HepG2 (cell line): ENCODE measurements around the gene SLC23A2. TPM values are rescaled to one million over a fixed set of nuclear protein-coding genes. Genes with fewer than 3 reads are reported as not detected.

Experiments
- ATAC-seq: fragments of 200-7000 bp; cut with Tn5 transposase; 3 replicates; pipeline ENCODE4 v1.9.1; 2020; ENCODE audit warnings: mild to moderate bottlenecking, moderate library complexity
- BruUV-seq: library from RNA; stranded (reverse); fragments of 400-500 nt; replicated peaks from 2 replicates; lab custom pipeline; 2021; lab: Mats Ljungman, UMichigan
- CTCF ChIA-PET: fragments of 300-600 bp; formaldehyde crosslinking; extraction: SDS; loops from one replicate; lab custom pipeline; 2021; ENCODE audit warnings: low total read pairs, inconsistent platforms, low intra/inter-chr PET ratio; lab: Yijun Ruan, JAX
- POLR2A ChIA-PET: fragments of 350-600 bp; sonication (Branson Sonifier 250); formaldehyde crosslinking; loops from one replicate; lab custom pipeline; 2020; ENCODE audit warnings: antibody characterized with exemption, inconsistent platforms; lab: Yijun Ruan, JAX
- DNase-seq: peaks from one replicate; pipeline ENCODE4 v3.0.0-alpha.2; 2015; ENCODE audit warnings: low spot score
- FAIRE-seq: peaks from 3 replicates; lab custom pipeline; 2011; peaks lifted over from hg19 to GRCh38; lab: Jason Lieb, UNC
- H2AFZ ChIP-seq: one replicate; pipeline ENCODE4 v1.6.1; 2011; ENCODE audit warnings: low read length, inconsistent platforms
- H3K27ac ChIP-seq: fragments of 300-600 bp; 3 replicates; pipeline ENCODE4 v1.8.0; 2011; ENCODE audit warnings: mixed run types, mild to moderate bottlenecking, mixed read lengths, low read length, inconsistent platforms; ENCODE audit not compliant: insufficient read depth; ENCODE audit errors: extremely low read length
- H3K27me3 ChIP-seq, 2 experiments: fragments of 200-600 bp in 1 of 2; 2 replicates in 1 of 2; 3 replicates in 1 of 2; pipeline versions ENCODE4 v1.6.0 to v1.8.0; 2011; ENCODE audit warnings: low read length in 2 of 2, mild to moderate bottlenecking in 2 of 2, moderate library complexity in 2 of 2, inconsistent platforms in 1 of 2; ENCODE audit not compliant: insufficient read depth in 2 of 2, control insufficient read depth in 1 of 2
- H3K36me3 ChIP-seq, 2 experiments: fragments of 200-600 bp in 1 of 2; replicated peaks in 1 of 2; 2 replicates in 1 of 2; 3 replicates in 1 of 2; pipeline versions ENCODE4 v1.5.1 to v1.8.0; 2011; ENCODE audit warnings: low read length in 2 of 2, inconsistent platforms in 1 of 2; ENCODE audit not compliant: insufficient read depth in 2 of 2, control insufficient read depth in 1 of 2
- H3K4me1 ChIP-seq: 2 replicates; pipeline ENCODE4 v1.5.1; 2012; ENCODE audit warnings: low read length, inconsistent platforms; ENCODE audit not compliant: insufficient read depth
- H3K4me2 ChIP-seq: 2 replicates; pipeline ENCODE4 v1.6.0; 2011; ENCODE audit warnings: low read depth, low read length, inconsistent platforms
- H3K4me3 ChIP-seq, 3 experiments: fragments of 200-600 bp in 1 of 3; sonication (generic), shearing (Covaris generic) in 1 of 3; replicated peaks in 1 of 3; 2 replicates each; pipeline ENCODE4 v1.5.1; 2011 to 2016; ENCODE audit warnings: low read length in 3 of 3, inconsistent platforms in 2 of 3, low read depth in 2 of 3, mild to moderate bottlenecking in 2 of 3, control low read depth in 1 of 3, mixed read lengths in 1 of 3; ENCODE audit not compliant: insufficient read depth in 1 of 3
- H3K79me2 ChIP-seq: one replicate; pipeline ENCODE4 v1.6.1; 2011; ENCODE audit warnings: low read length, inconsistent platforms; ENCODE audit not compliant: insufficient read depth
- H3K9ac ChIP-seq: 2 replicates; pipeline ENCODE4 v1.6.0; 2011; ENCODE audit warnings: mild to moderate bottlenecking, low read depth, low read length, inconsistent platforms; ENCODE audit not compliant: insufficient read depth
- H3K9me3 ChIP-seq: 2 replicates; pipeline ENCODE4 v1.5.1; 2012; ENCODE audit warnings: mild to moderate bottlenecking, low read length
- H4K20me1 ChIP-seq: 2 replicates; pipeline ENCODE4 v1.6.0; 2011; ENCODE audit warnings: inconsistent platforms, mild to moderate bottlenecking, low read length, moderate library complexity; ENCODE audit not compliant: insufficient read depth
- CHD2 ChIP-seq: IDR thresholded peaks from 2 replicates; pipeline ENCODE4 v1.6.1; 2011; ENCODE audit warnings: low read depth, low read length, improper control_type of control experiment
- TBX2 ChIP-seq: sonication (generic); formaldehyde crosslinking; IDR thresholded peaks from 2 replicates; pipeline ENCODE4 v1.5.0; 2020; ENCODE audit warnings: missing genetic modification reagents, mild to moderate bottlenecking, borderline replicate concordance
- ZFP36L1 ChIP-seq: sonication (generic); formaldehyde crosslinking; IDR thresholded peaks from 2 replicates; pipeline ENCODE4 v1.8.0; 2022; ENCODE audit warnings: mild to moderate bottlenecking, missing genetic modification reagents, moderate library complexity
- ZGPAT ChIP-seq: IDR thresholded peaks from 2 replicates; pipeline ENCODE4 v1.6.1; 2016; ENCODE audit warnings: mild to moderate bottlenecking
- ZNF580 ChIP-seq: IDR thresholded peaks from 2 replicates; pipeline ENCODE4 v1.6.1; 2016; ENCODE audit warnings: low read depth, borderline replicate concordance
- ZNF770 ChIP-seq: sonication (generic); formaldehyde crosslinking; IDR thresholded peaks from 2 replicates; pipeline ENCODE4 v1.5.0; 2020; ENCODE audit warnings: mild to moderate bottlenecking, missing genetic modification reagents
- WGBS: methylation state at CpG from one replicate; pipeline ENCODE4 v1.1.6; 2017; ENCODE audit warnings: low lambda C conversion rate; 5-methylcytosine and 5-hydroxymethylcytosine counted together
- in situ Hi-C: cut with HindIII; loops from 2 replicates; pipeline ENCODE4 v1.10.0; 2017; ENCODE audit warnings: low pct_unique_long_range_greater_than_20kb; ENCODE audit not compliant: extremely low pct_ligation_motif_present
- intact Hi-C: fragments of 100-400 bp; cut with micrococcal nuclease; formaldehyde crosslinking; loops from one replicate; pipeline ENCODE4 v1.10.0; 2022; ENCODE audit not compliant: unreplicated experiment
- polyA plus RNA-seq, 8 experiments: library from polyadenylated mRNA; depleted of rRNA in 3 of 8; stranded (reverse) in 7 of 8; unstranded in 1 of 8; fragments of >200 nt; fragmentation: Illumina TruSeq in 4 of 8; extraction: Trizol in 4 of 8; gene quantifications; 2 replicates each; pipeline versions ENCODE4 v1.2.1 to v1.2.3, GENCODE V29; 2011 to 2016; ENCODE audit warnings: low read depth in 4 of 8, missing spikeins in 1 of 8, mixed read lengths in 1 of 8; ENCODE audit not compliant: insufficient read depth in 1 of 8
- total RNA-seq, 5 experiments: library from RNA; depleted of rRNA; stranded (reverse); fragments of >200 nt; fragmentation: Illumina TruSeq; extraction: Trizol; gene quantifications; 2 replicates each; pipeline ENCODE4 v1.2.3, GENCODE V29; 2016; ENCODE audit warnings: low read depth in 1 of 5

Gene SLC23A2
- total and polyA plus RNA-seq, 2 of the 13 experiments (the other 11 are each of a cell fraction or from before 2014, with no cell fraction given): 42.2 to 51.2 TPM

GRCh38 chr20:5039889-5040288 is 38.6 kb upstream of the SLC23A2 start:
- ChIA-PET POLR2A (interaction anchor here (0.6 to 0.8 kb wide), 2 partner anchors 15 to 16 kb away, joined by 4 to 5 read pairs; no protein-coding TSS in a partner anchor), CTCF (no interaction called here)
- 0 out of 2 replicates have a peak overlapping the region, but pooled peaks have one; percentile 12 for H3K9ac ChIP-seq
- in situ Hi-C loops: no loop called here
- H3K4me3 ChIP-seq: peak overlapping the region in 2 of 3 experiments; percentile 0 to 24; a peak in 1 of 6 replicates
- DNase-seq (no peak), FAIRE-seq (no peak), ATAC-seq (peak; percentile 29)
- no peak for TF ChIP-seq CHD2
- TF ChIP-seq TBX2 (CRISPR knock-in tag): peak; percentile 27; the same call in 1 of the 2 replicates
- 0 out of 2 replicates have a peak, but pooled peaks have one; percentile 3 for TF ChIP-seq ZNF580 (CRISPR knock-in tag)
- TF ChIP-seq ZFP36L1 (CRISPR knock-in tag): no peak
- TF ChIP-seq ZNF770 (CRISPR knock-in tag): peak; percentile 91
- TF ChIP-seq ZGPAT (CRISPR knock-in tag): peak; percentile 13; the same call in 1 of the 2 replicates
- WGBS: 52% methylated on average over 1 of the region's 1 CpG
- H3K36me3 ChIP-seq: no peaks in the 10 kb centered on the region
- no peaks in the 10 kb centered on the region for H3K9me3 ChIP-seq
- peak overlapping the region; percentile 66 for H3K4me2 ChIP-seq
- H3K4me1 ChIP-seq: peaks cover 53% of the 10 kb centered on the region
- H3K27me3 ChIP-seq: no peaks in the 10 kb centered on the region; a peak in 2 of 5 replicates
- intact Hi-C loops: no loop called here
- BruUV-seq: no TSS peak
- no peak overlapping the region for H2AFZ ChIP-seq
- no peaks in the 10 kb centered on the region for H4K20me1 ChIP-seq
- no peak overlapping the region for H3K27ac ChIP-seq
- H3K79me2 ChIP-seq: no peaks in the 10 kb centered on the region
